Adrenal gland (tissue), 5 donors: ENCODE results near the gene RNF123.

Experiments
- POLR2A ChIP-seq, 2 donors: fragments of 450-650 bp; IDR thresholded peaks; one replicate each; pipeline ENCODE4 v1.6.1; 2017; ENCODE audit warnings: antibody characterized with exemption in 2 of 2, mild to moderate bottlenecking in 2 of 2, moderate library complexity in 1 of 2
- TF ChIP-seq, protein P1 (sequence below), 6 experiments: fragments of 450-650 bp in 4 of 6; fragments of 200-600 bp in 2 of 6; sonication (generic) in 1 of 6; IDR thresholded peaks; 1 replicate in 5 of 6; 2 replicates in 1 of 6; pipeline versions ENCODE4 v1.5.1 to v1.8.0; 2016 to 2021; ENCODE audit warnings: antibody characterized with exemption in 6 of 6, mild to moderate bottlenecking in 2 of 6, moderate library complexity in 1 of 6
- donor health status: DM: no; HTN: no; CAD: no.

DNA sequence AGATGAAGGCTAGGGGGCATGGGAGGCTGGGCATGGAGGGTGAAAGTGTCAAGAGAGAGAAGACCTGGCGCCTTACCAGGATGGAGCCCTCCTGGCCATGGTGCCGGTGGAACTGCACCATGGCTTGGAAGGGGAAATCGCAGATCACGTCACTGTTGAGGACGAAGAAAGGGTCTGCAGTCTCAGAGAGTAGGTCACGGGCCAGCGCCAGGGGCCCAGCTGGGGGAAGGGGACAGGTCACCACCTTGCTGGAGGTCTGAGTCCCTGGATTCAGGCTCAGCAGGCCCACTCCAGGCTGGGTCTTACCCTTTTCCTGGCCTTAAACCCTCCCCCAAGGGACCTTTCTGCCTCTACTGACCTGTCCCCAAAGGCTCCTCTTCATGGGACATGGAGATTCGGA, 33.5 kb downstream of the RNF123 start:
- TF ChIP-seq, protein P1, sequence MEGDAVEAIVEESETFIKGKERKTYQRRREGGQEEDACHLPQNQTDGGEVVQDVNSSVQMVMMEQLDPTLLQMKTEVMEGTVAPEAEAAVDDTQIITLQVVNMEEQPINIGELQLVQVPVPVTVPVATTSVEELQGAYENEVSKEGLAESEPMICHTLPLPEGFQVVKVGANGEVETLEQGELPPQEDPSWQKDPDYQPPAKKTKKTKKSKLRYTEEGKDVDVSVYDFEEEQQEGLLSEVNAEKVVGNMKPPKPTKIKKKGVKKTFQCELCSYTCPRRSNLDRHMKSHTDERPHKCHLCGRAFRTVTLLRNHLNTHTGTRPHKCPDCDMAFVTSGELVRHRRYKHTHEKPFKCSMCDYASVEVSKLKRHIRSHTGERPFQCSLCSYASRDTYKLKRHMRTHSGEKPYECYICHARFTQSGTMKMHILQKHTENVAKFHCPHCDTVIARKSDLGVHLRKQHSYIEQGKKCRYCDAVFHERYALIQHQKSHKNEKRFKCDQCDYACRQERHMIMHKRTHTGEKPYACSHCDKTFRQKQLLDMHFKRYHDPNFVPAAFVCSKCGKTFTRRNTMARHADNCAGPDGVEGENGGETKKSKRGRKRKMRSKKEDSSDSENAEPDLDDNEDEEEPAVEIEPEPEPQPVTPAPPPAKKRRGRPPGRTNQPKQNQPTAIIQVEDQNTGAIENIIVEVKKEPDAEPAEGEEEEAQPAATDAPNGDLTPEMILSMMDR (IDR thresholded peaks at IDR 0.05), result no peak
- no peak for TF ChIP-seq POLR2A (IDR thresholded peaks at IDR 0.05)
